Left renal pelvis (tissue), 4 donors: ENCODE results near the gene BMP10. TPM values are rescaled to one million over a fixed set of nuclear protein-coding genes. Genes with fewer than 3 reads are reported as not detected.
A peak's percentile ranks its signal among the peaks of the same experiment; 100 is the strongest.
"Not testable (repeated sequence)": the region's sequence is repeated elsewhere in the genome, so short reads cannot be mapped to it uniquely, and the experiment has no call there.

Source experiments
- DNase-seq, 4 donors: peaks; one replicate each; pipeline ENCODE4 v3.0.0-alpha.2; 2013; ENCODE audit warnings: low read depth in 4 of 4, low spot score in 3 of 4
- polyA plus RNA-seq, 4 donors: library from polyadenylated mRNA; unstranded; fragments of 120-200 nt; gene quantifications; one replicate each; pipeline ENCODE4 v1.2.1, GENCODE V29; 2013; ENCODE audit not compliant: insufficient read length in 4 of 4

BMP10 gene
- polyA plus RNA-seq, 4 donors, result not detected

DNA sequence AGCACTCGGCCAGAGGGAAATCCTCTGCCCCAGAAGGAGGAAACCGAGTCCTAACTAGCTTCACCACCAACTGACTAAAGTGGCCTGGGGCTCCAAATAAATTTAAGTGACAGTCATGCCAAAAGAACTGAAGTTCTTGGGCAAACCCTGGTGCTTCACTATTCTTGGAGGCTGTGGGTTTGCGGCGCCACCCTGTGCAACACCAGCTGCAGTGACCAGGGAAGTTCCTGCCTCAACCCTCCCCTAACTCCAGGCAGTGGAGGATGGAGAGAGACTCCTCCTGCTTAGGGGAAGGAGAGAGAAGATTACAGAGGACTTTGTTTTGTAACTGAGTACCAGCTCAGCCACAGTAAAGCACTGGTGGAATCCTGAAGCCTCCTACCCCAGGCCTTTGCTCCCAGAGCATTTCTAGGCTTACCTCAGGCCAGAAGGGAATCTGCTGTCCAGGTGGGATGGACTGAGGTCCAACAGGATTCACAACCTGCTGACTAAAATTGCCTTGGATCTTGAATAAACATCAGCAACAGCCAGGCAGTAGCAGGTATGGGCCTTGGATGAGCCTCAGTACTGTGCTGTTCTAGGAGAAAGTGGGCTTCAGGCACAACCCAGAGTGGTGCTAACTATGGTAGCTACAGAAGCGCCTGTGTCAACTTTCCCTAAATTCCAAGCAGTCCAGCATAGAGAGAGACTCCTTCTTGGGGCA is 29.4 kb upstream of the BMP10 start:
- DNase-seq, result no peak

- DNase-seq, result not testable (repeated sequence)
Measured at GRCh38 chr2:68895981-68896380, 24.8 kb upstream of the BMP10 start.

- DNase-seq, result no peak
Measured at GRCh38 chr2:68889500-68889899, 18.3 kb upstream of the BMP10 start.

GRCh38 chr2:68889021-68889420 is 17.8 kb upstream of the BMP10 start:
- DNase-seq, result no peak

DNA sequence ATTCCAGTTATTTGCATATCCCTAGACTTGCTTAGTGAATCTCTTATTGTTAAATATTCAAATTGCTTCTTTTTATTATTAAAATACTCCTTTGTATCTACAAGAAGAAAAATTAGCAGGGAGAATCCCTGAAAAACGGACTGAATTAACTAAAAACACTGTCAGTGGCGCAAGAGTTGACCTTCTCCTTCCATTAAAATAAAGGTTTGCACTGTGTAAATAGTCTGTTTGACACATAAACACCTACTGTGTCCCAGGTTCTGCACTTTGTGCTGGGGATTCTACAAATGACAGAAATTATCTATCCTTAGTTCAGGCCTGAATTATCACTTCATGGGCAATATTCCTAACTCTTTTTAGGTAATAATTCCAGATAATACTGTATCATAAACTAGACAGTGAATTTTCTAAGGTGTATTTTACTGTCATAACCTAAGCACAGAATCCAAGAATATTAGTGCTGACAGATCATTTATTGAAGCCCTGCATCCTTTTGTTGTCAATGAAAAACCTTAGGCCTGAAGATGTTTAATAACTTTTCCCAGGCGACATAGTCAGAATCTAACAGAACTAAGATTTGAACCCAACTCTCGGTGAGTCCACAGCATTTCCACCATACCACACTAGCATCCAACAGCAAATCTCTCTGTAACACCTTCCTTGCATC is 17.0 kb upstream of the BMP10 start:
- no peak for DNase-seq

- DNase-seq, result no peak
Measured at GRCh38 chr2:68885811-68886075, 14.5 kb upstream of the BMP10 start.

DNA sequence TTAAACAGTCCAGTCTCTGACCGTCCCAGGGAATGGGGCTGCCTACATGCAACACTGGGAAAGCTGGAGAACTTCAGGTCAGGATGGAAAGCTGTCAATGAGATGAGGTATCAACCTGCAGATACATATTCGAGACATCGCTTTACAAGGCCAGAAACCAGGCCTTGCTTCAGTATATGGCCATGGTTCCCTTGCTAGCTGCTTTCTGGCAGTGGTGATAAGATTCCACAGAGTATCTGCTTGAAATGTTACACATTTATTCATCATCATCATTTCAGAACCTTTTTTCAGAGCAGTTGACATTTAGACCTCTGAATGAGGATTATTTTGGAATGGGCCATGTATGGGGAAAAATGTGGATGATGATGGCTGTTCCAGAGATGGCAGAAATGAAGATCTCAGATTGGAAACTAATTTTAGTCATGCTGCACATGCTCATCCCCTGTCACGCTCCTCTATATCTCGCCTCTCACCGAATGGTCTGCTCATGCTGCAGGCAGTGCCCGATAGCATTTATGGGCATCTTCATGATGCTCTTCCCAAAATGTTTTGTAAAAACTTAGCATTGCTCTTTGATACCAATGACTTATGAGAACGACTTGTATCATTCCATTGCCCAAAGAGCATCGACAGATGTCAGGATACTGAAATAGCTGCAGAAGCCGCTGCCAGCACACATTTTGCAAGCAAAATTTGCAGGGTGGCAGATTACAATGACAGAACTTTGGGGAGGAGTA is 14.0 kb upstream of the BMP10 start:
- DNase-seq, result no peak

DNA sequence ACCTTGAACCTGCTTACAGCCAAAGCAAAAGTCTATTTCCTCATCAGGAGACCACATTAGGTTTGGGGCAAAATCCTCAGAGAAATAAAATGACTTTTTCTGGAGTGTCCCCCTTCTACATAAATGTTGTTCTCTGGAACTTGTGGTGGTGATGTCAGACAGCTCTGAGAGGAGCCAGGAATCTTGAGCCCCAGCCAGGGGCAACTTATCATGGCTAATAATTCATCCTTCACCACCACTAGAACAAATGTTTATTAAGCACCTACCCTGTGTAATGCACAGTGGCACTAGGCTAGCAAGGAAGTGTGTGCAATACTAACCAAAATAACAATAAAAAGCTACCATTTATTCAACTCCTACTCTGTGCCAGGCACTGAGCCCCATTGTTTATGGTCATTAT is 9.0 kb upstream of the BMP10 start:
- no peak for DNase-seq

GRCh38 chr2:68879296-68879695 is 8.1 kb upstream of the BMP10 start:
- no peak for DNase-seq

DNA sequence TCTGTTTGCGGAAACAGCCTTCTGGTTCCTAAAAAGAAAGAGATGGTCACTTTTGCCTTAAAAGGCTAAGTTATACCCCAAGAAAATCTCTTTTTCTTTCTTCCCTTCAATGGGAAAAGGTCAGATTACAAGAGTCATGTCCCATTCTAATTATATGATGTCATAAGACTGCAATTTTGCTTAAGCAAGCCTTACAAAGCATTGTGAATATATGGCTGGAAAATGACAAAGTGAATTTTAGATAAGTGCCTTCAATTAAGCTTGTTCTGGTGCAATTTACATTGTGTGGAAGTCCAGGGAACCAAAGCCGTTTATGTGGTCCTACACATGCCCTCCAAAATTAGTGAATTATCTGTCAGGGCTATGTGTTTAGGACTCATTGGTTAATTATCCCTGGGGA is 7.6 kb upstream of the BMP10 start:
- no peak for DNase-seq

GRCh38 chr2:68878071-68878711 is 7.0 kb upstream of the BMP10 start:
- DNase-seq, result no peak

- no peak for DNase-seq
Measured at GRCh38 chr2:68877079-68877772, 6.0 kb upstream of the BMP10 start.

DNA sequence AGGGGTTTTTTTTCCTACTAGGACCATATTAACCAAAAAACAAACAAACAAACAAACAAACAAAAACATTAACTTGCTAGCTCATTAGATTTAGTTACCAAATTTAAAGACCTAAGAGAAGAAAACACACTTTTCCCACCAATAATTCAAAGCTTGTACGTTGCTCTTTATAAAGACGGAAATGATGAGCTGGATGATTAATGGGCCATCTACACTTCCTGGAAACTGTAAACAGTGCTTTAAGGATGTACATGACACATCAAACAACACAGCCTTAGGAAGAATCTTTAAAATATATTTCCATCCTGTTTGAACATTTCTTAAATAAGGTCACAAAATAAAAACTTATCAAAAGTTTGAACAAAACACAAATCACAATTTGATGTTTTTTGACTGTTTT is 982 bp downstream of the BMP10 start:
- DNase-seq, result peak in 1 of 4 donors; percentile 5

GRCh38 chr2:68865108-68865507 is 6.1 kb downstream of the BMP10 start:
- no peak for DNase-seq

GRCh38 chr2:68863996-68864395 is 7.2 kb downstream of the BMP10 start:
- DNase-seq, result no peak

DNA sequence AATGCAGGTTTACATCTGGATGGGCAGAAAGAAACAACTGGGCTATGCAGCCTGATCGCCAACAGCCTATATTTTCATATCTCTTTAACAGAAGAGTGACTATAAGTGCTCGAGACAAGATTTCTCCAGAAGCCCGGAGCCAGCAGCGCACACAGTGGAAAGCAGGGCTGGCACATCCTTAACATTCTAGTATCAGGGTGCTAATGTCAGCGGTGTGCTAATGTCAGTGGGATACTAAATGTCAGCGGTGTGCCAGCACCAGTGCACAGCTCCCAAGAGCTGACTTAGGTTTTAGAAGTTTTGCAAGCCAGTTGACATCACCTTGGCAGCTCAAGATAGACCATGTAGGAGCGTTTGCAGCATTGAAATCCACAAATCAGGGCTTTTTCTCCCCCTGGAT is 8.3 kb downstream of the BMP10 start:
- no peak for DNase-seq

DNA sequence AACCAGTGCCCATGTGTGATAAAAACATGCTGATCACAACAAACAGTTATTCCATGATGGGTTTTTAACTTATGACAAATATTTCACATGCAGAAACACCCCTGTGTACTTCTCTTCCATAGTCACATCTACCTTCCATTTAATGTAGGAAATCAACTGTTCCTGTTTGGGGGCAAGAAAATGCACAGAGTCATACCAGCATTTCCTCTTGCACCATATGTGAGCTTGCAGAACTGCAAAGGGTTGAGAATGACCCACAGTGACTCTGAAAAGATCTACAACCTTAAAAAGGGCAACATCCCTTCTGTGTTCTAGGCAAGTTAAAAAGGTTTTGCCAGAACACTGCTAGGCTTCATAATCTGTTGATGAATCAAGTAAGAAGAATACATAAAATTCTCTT is 9.9 kb downstream of the BMP10 start:
- no peak for DNase-seq

DNA sequence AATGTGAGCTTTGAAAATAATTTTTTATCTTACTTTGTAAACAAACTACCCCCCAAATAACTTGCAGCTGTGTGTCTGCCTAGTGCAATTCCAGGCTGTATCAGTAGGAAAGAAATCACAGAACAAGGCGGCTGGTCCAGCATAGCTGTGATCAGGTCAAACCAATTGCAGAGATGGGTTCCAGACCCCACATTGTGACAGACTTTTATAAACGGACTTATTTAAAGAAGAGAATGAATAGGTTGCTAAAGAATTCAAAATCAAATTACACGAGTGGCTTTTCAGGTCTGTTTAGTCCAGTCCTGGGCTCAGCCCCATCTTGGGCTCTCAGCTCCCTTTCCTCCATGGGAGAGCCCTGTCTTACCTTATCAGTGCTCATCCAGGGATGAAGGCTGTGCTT is 11.1 kb downstream of the BMP10 start:
- DNase-seq, result no peak

GRCh38 chr2:68857855-68858456 is 13.2 kb downstream of the BMP10 start:
- DNase-seq, result no peak

GRCh38 chr2:68857202-68857845 is 13.9 kb downstream of the BMP10 start:
- no peak for DNase-seq
